ENCODE measurements around the gene TSBP1. TPM values are rescaled to one million over a fixed set of nuclear protein-coding genes. Genes with fewer than 3 reads are reported as not detected.

The TSBP1 gene
- total and polyA plus RNA-seq, 2 of the 13 experiments (the other 11 are each of a cell fraction or from before 2014, with no cell fraction given) = not detected

- TF ChIP-seq ZNF552 (CRISPR knock-in tag; IDR thresholded peaks at IDR 0.05; ENCODE audit: borderline replicate concordance) = no peak
- no peak for TF ChIP-seq MEF2D (CRISPR knock-in tag; IDR thresholded peaks at IDR 0.05)
Measured at GRCh38 chr6:32386040-32386439, 14.3 kb upstream of the TSBP1 start (continued).

GRCh38 chr6:32382757-32383420 is 11.2 kb upstream of the TSBP1 start:
- no peaks in the 10 kb centered on the region for H3K27me3 ChIP-seq (ENCODE audit: control insufficient read depth in 1 of 2, insufficient read depth in 2 of 2, low read length in 2 of 2)
- in situ Hi-C loops (cut with HindIII; ENCODE audit: extremely low pct_ligation_motif_present, low pct_unique_long_range_greater_than_20kb) = no loop called here

More at GRCh38 chr6:32382757-32383420, 11.2 kb upstream of the TSBP1 start:
- Histone ChIP-seq H3K4me2 (ENCODE audit: low read depth, low read length) (no peak overlapping the region), H4K20me1 (ENCODE audit: insufficient read depth, low read length) (no peaks in the 10 kb centered on the region), H3K9me3 (ENCODE audit: low read length) (no peaks in the 10 kb centered on the region), H3K79me2 (ENCODE audit: insufficient read depth, low read length) (no peaks in the 10 kb centered on the region), H3K36me3 (replicated peaks in 1 of 2; ENCODE audit: control insufficient read depth in 1 of 2, insufficient read depth in 2 of 2, low read length in 2 of 2) (no peaks in the 10 kb centered on the region), H3K9ac (ENCODE audit: insufficient read depth, low read depth, low read length) (no peak overlapping the region), H3K4me1 (ENCODE audit: insufficient read depth, low read length) (no peaks in the 10 kb centered on the region), H2AFZ (ENCODE audit: low read length) (no peak overlapping the region), H3K27ac (ENCODE audit: extremely low read length, insufficient read depth, low read length) (no peak overlapping the region), H3K4me3 (replicated peaks in 1 of 3; ENCODE audit: insufficient read depth in 1 of 3, low read depth in 2 of 3, low read length in 3 of 3) (no peak overlapping the region)
- BruUV-seq (replicated peaks) = no TSS peak
- DNase-seq (ENCODE audit: low spot score) (no peak), FAIRE-seq (no peak), ATAC-seq (no peak)
- WGBS (ENCODE audit: low lambda C conversion rate) = 0% methylated on average over 1 of the region's 1 CpG
- intact Hi-C loops (cut with micrococcal nuclease; ENCODE audit: unreplicated experiment) = no loop called here
- ChIA-PET POLR2A (no interaction called here), CTCF (ENCODE audit: low intra/inter-chr PET ratio, low total read pairs) (no interaction called here)
- TF ChIP-seq HNF1A (IDR thresholded peaks at IDR 0.05; ENCODE audit: low read depth) (no peak), HNF1A (CRISPR knock-in tag; IDR thresholded peaks at IDR 0.05; ENCODE audit: borderline replicate concordance) (no peak)

All from HepG2 (cell line).